Spleen (tissue), 13 donors: ENCODE data around the gene FGF13. TPM values are rescaled to one million over a fixed set of nuclear protein-coding genes. Genes with fewer than 3 reads are reported as not detected.
A peak's percentile ranks its signal among the peaks of the same experiment; 100 is the strongest.

Experiments
- DNase-seq: peaks from one replicate; pipeline ENCODE4 v3.0.0-alpha.2; 2020
- H3K27ac ChIP-seq, 8 donors: fragments of 200-600 bp; sonication (generic) in 7 of 8; 1 replicate in 4 of 8; 2 replicates in 4 of 8; pipeline versions ENCODE4 v1.5.0 to v1.8.0; 2016 to 2021; ENCODE audit warnings: inconsistent platforms in 4 of 8, mild to moderate bottlenecking in 4 of 8, moderate library complexity in 1 of 8
- H3K27me3 ChIP-seq, 7 donors: fragments of 200-600 bp; sonication (generic) in 6 of 7; replicated peaks in 1 of 7; 1 replicate in 4 of 7; 2 replicates in 3 of 7; pipeline versions ENCODE4 v1.5.0 to v1.8.0; 2016 to 2021; ENCODE audit warnings: inconsistent platforms in 3 of 7, mild to moderate bottlenecking in 1 of 7
- H3K36me3 ChIP-seq, 6 donors: fragments of 200-600 bp; sonication (generic) in 5 of 6; 1 replicate in 4 of 6; 2 replicates in 2 of 6; pipeline versions ENCODE4 v1.5.0 to v1.8.0; 2016 to 2021; ENCODE audit warnings: inconsistent platforms in 2 of 6
- H3K4me1 ChIP-seq, 6 donors: fragments of 200-600 bp; sonication (generic) in 5 of 6; 1 replicate in 3 of 6; 2 replicates in 3 of 6; pipeline versions ENCODE4 v1.5.0 to v1.8.0; 2016 to 2021; ENCODE audit warnings: inconsistent platforms in 3 of 6
- H3K4me3 ChIP-seq, 8 donors: fragments of 200-600 bp; sonication (generic) in 7 of 8; 1 replicate in 4 of 8; 2 replicates in 4 of 8; pipeline versions ENCODE4 v1.5.0 to v1.8.0; 2016 to 2021; ENCODE audit warnings: inconsistent platforms in 4 of 8, mild to moderate bottlenecking in 4 of 8, moderate library complexity in 2 of 8
- H3K9me3 ChIP-seq, 8 donors: fragments of 200-600 bp; sonication (generic) in 7 of 8; 1 replicate in 4 of 8; 2 replicates in 4 of 8; pipeline versions ENCODE4 v1.5.0 to v1.8.0; 2016 to 2021; ENCODE audit warnings: inconsistent platforms in 4 of 8
- POLR2A ChIP-seq, 3 donors: fragments of 450-650 bp; IDR thresholded peaks; one replicate each; pipeline ENCODE4 v1.5.1; 2017; ENCODE audit warnings: antibody characterized with exemption in 3 of 3, mild to moderate bottlenecking in 1 of 3
- POLR2AphosphoS5 ChIP-seq, 3 donors: sonication (generic); formaldehyde crosslinking; IDR thresholded peaks; one replicate each; pipeline ENCODE4 v1.5.1; 2017; ENCODE audit warnings: antibody characterized with exemption in 3 of 3
- WGBS, 5 donors: extraction: QIAGEN DNeasy Blood & Tissue Kit in 3 of 5; methylation state at CpG; one replicate each; pipeline versions ENCODE4 v1.1.5 to v1.1.7; 2013 to 2018; 5-methylcytosine and 5-hydroxymethylcytosine counted together
- intact Hi-C: fragments of 100-400 bp; cut with DNase I; formaldehyde crosslinking; loops from one replicate; pipeline ENCODE4 v1.15.0; 2023; ENCODE audit warnings: low total_unique reads
- long read RNA-seq, 2 donors: transcript quantifications; one replicate each; lab custom pipeline, GENCODE V29; 2026
- polyA plus RNA-seq, 3 donors: library from polyadenylated mRNA; stranded (reverse); fragments of 200-250 nt; gene quantifications; one replicate each; pipeline ENCODE4 v1.2.1, GENCODE V29; 2013
- total RNA-seq, 7 donors: library from RNA; depleted of rRNA in 3 of 7; stranded (reverse); fragments of >200 nt in 3 of 7; fragmentation: NEBNext Ultra II Directional in 4 of 7; extraction: Animal tissue kit (Norgen Biotek cat#: 25700) in 4 of 7; gene quantifications; one replicate each; pipeline versions ENCODE4 v1.1.0 to v1.2.1, GENCODE V29; 2016 to 2021
- TF ChIP-seq, protein P1 (sequence below), 11 experiments: fragments of 200-600 bp in 7 of 11; fragments of 450-650 bp in 4 of 11; sonication (generic) in 4 of 11; IDR thresholded peaks in 8 of 11; conservative IDR thresholded peaks in 3 of 11; 1 replicate in 7 of 11; 2 replicates in 4 of 11; pipeline versions ENCODE4 v1.4.0 to v1.8.0; 2016 to 2021; ENCODE audit warnings: antibody characterized with exemption in 11 of 11, inconsistent platforms in 4 of 11, mild to moderate bottlenecking in 1 of 11
- donor health status: healthy with polysubstance abuse.
- donor health status: DM: no; HTN: no; CAD: no; lungs with moderate emphysema.
- donor health status: DM: no; HTN: no; CAD: no.
- donor health status: Bipolar disorder and iron deficiency.
- donor health status: healthy.
- donor health status: DM: no; HTN: no; CAD: no.
- donor health status: DM: yes; HTN: yes; CAD: no.

Gene FGF13
- total RNA-seq, result 10 to 100 TPM in 1 of 7 donors, 1 to 10 TPM in 6; 2.9 to 10.9 (median 7.3) TPM
- polyA plus RNA-seq, result 1 to 10 TPM; 2.3 to 4.3 (median 4.0) TPM
- long read RNA-seq, donor 1, full-length matches to known transcripts, result 3 of 3 reads
- long read RNA-seq, donor 1, partial matches to known transcripts, result 0 of 3 reads
- long read RNA-seq, donor 1, other reads (novel, unspliced or antisense), result 0 of 3 reads
- long read RNA-seq, donor 2, full-length matches to known transcripts, result 5 of 5 reads
- long read RNA-seq, donor 2, partial matches to known transcripts, result 0 of 5 reads
- long read RNA-seq, donor 2, other reads (novel, unspliced or antisense), result 0 of 5 reads

DNA sequence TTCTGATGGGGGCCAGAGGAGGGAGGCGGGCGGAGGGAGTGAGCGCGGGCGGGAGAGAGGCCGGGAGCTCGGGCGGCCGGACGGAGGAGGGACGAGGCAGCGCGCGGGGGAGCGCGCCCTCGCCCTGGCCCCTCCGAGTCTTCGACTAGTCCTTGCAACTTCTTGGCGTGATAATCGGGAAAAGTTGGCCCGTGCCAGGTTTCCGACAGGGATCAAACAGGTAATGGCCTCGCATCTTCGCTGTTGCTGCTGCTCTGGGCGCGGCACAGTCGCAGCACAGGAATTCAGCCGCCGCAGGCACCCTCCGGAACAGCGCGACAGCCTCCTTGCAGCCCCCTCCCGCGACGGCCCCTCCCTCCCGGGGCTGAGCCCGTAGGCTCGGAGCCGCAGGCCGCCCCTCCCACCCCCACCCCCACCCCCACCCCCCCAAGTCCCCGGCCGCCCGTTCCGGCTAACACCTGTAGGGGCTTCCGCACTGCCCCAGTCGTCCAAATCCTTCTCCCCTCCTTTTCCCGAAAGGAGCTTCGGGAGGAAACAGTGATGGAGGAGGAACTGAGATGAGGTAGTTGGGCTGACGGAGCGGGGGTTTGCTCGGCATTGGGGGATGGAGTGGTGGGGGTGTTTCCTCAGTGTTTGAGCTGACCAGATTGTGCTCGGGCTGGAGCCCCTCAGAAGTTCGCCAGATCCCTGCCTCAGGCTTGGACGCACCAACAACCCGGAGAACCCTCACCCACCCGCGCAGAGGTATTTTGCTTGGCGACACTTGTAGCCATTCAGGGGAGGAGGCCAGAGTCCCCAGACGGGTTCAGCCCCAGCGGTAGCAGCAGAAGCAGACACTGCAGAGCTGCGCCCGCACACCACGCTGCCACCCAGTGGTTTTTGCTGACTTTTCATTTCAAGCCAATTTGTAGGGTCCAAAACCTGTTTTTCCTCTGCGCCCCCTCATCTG lies at the start of gene FGF13:
Gene FGF13, minus strand, starts transcription at position 319 of the 949 bp plus-strand sequence. CDS start 714 bp downstream, outside the sequence.
- H3K27me3 ChIP-seq, result peaks cover 0 to 51% (median 15%) of the 10 kb centered on the region in 7 donors
- H3K4me1 ChIP-seq, result peaks cover 0 to 8% (median 0%) of the 10 kb centered on the region in 6 donors
- peak within 1 kb of the TSS in 6 of 8 donors; percentile 28 to 70 (median 52) for H3K27ac ChIP-seq
- TF ChIP-seq, protein P1, sequence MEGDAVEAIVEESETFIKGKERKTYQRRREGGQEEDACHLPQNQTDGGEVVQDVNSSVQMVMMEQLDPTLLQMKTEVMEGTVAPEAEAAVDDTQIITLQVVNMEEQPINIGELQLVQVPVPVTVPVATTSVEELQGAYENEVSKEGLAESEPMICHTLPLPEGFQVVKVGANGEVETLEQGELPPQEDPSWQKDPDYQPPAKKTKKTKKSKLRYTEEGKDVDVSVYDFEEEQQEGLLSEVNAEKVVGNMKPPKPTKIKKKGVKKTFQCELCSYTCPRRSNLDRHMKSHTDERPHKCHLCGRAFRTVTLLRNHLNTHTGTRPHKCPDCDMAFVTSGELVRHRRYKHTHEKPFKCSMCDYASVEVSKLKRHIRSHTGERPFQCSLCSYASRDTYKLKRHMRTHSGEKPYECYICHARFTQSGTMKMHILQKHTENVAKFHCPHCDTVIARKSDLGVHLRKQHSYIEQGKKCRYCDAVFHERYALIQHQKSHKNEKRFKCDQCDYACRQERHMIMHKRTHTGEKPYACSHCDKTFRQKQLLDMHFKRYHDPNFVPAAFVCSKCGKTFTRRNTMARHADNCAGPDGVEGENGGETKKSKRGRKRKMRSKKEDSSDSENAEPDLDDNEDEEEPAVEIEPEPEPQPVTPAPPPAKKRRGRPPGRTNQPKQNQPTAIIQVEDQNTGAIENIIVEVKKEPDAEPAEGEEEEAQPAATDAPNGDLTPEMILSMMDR (IDR thresholded peaks at IDR 0.05 in 8 of 11, conservative IDR thresholded peaks at IDR 0.05 in 3 of 11), result peak in 3 of 11 experiments; percentile 13 to 32 (median 16)
- TF ChIP-seq POLR2A (IDR thresholded peaks at IDR 0.05), result no peak
- TF ChIP-seq POLR2AphosphoS5 (IDR thresholded peaks at IDR 0.05), result no peak
- peak within 1 kb of the TSS in 7 of 8 donors; percentile 13 to 65 (median 34) for H3K4me3 ChIP-seq
- DNase-seq, result peak; percentile 78
- intact Hi-C loops, result no loop called here
- no peaks in the 10 kb centered on the region for H3K36me3 ChIP-seq
- no peaks in the 10 kb centered on the region for H3K9me3 ChIP-seq
- 1 to 39% (median 1%) methylated on average over 16 to 62 of the region's 65 CpGs for WGBS, 5 donors

DNA sequence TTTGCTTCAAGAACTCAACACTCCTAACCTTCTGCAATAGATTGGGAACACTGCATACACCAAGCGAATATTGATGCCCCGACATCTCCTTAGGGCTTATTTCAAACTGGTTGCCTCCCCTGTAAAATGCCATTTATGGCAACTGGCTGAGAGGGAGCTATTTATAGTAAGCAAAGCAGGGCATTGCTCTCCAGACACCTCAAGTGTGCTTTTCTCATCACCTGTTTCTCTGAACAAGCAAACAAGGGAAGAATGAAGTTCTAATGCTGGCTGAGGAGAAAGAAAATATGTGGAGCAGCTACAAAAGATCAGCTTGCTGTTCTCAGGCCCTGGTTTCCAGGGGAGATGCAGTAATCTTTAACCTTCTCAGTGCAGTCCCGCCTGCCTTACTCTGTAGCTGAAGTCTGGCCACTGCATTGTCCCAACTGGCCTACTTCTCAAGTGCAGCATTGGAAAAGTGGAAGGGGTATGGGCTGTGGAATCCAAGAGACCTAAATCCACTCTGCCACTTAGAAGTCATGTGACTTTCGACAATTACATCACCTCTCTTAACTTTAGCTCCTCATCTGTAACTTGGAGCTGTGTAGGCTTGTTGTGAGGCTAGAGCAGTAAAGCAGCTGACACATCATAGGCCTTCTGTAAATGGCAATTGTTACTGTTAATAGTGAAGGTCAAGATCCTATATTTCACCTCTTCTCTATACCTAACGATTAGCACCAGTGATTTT lies 47.9 kb upstream of the FGF13 start:
- no peaks in the 10 kb centered on the region for H3K4me1 ChIP-seq
- no peak overlapping the region for H3K27ac ChIP-seq
- no peaks in the 10 kb centered on the region for H3K36me3 ChIP-seq
- intact Hi-C loops, result no loop called here
- no peak overlapping the region for H3K4me3 ChIP-seq
- no peak for DNase-seq
- TF ChIP-seq, protein P1 (IDR thresholded peaks at IDR 0.05 in 8 of 11, conservative IDR thresholded peaks at IDR 0.05 in 3 of 11), result no peak
- TF ChIP-seq POLR2AphosphoS5 (IDR thresholded peaks at IDR 0.05), result no peak
- TF ChIP-seq POLR2A (IDR thresholded peaks at IDR 0.05), result no peak
- WGBS, 5 donors, result 67 to 86% (median 80%) methylated on average over 4 to 5 of the region's 5 CpGs
- H3K27me3 ChIP-seq, result peaks cover 0 to 10% (median 0%) of the 10 kb centered on the region in 7 donors
- H3K9me3 ChIP-seq, result no peaks in the 10 kb centered on the region

DNA sequence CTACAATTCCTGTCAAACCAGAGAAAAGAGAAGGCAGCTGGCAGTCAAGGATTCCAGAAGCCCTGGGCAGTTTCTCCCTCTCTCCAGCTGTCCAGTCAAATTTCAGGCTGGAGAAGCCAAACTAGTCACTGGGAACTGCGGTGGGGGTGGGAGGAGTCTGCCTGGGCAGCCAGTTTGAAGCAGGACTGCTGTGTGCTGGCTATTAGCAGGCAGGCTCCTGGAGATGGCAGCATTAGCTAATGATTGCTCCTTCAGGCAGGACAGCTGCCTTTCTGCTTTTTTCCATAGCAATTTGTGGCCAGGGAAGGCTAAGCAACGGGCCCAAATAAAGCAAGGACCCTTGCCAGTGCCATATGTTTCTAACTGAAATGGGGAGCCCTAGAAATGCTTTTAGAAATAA lies 44.7 kb upstream of the FGF13 start:
- WGBS, 5 donors, result 9 to 24% (median 18%) methylated on average over 1 to 2 of the region's 2 CpGs
- no peak for DNase-seq
- Histone ChIP-seq H3K4me1 (no peaks in the 10 kb centered on the region), H3K27ac (no peak overlapping the region), H3K9me3 (no peaks in the 10 kb centered on the region), H3K27me3 (peaks cover 0 to 10% (median 0%) of the 10 kb centered on the region in 7 donors), H3K4me3 (no peak overlapping the region), H3K36me3 (no peaks in the 10 kb centered on the region)
- TF ChIP-seq, protein P1 (IDR thresholded peaks at IDR 0.05 in 8 of 11, conservative IDR thresholded peaks at IDR 0.05 in 3 of 11), result peak in 1 of 11 experiments; percentile 8
- no peak for TF ChIP-seq POLR2AphosphoS5 (IDR thresholded peaks at IDR 0.05)
- no peak for TF ChIP-seq POLR2A (IDR thresholded peaks at IDR 0.05)
- intact Hi-C loops, result no loop called here
